Endothelial cell of umbilical vein (primary cell): ENCODE data around the gene ZNF143. TPM values are rescaled to one million over a fixed set of nuclear protein-coding genes. Genes with fewer than 3 reads are reported as not detected.

ENCODE experiments used
- BruUV-seq: library from RNA; stranded (reverse); fragments of 400-500 nt; replicated peaks from 2 replicates; lab custom pipeline; 2021; lab: Mats Ljungman, UMichigan
- CTCF ChIA-PET: fragments of 300-600, 350-600 bp; sonication (Branson Sonifier 250); formaldehyde crosslinking; loops from one replicate; lab custom pipeline; 2021; ENCODE audit warnings: antibody characterized with exemption, inconsistent platforms; lab: Charles Lee
- POLR2A ChIA-PET: fragments of 300-600, 350-600 bp; sonication (Branson Sonifier 250); formaldehyde crosslinking; loops from one replicate; lab custom pipeline; 2021; ENCODE audit warnings: antibody characterized with exemption, inconsistent platforms; lab: Charles Lee
- DNase-seq: peaks from one replicate; pipeline ENCODE4 v3.0.0-alpha.2; 2011; ENCODE audit warnings: low read depth, low spot score
- FAIRE-seq: peaks from 2 replicates; lab custom pipeline; 2011; peaks lifted over from hg19 to GRCh38; lab: Jason Lieb, UNC
- H2AFZ ChIP-seq: 2 replicates; pipeline ENCODE4 v1.6.0; 2012; ENCODE audit warnings: low read depth, low read length, control low read depth, inconsistent platforms
- H3K27ac ChIP-seq: 2 replicates; pipeline ENCODE4 v1.5.1; 2011; ENCODE audit warnings: low read depth, mild to moderate bottlenecking, control low read depth, low read length, moderate library complexity; ENCODE audit not compliant: insufficient read depth
- H3K27me3 ChIP-seq, 2 experiments: 2 replicates each; pipeline versions ENCODE4 v1.6.0 to v1.6.1; 2011; ENCODE audit warnings: low read length in 2 of 2, mixed read lengths in 1 of 2; ENCODE audit not compliant: control insufficient read depth in 2 of 2, insufficient read depth in 2 of 2
- H3K36me3 ChIP-seq, 2 experiments: 2 replicates in 1 of 2; 3 replicates in 1 of 2; pipeline ENCODE4 v1.5.1; 2011; ENCODE audit warnings: low read length in 2 of 2, mild to moderate bottlenecking in 1 of 2, moderate library complexity in 1 of 2; ENCODE audit not compliant: control insufficient read depth in 2 of 2, insufficient read depth in 2 of 2; ENCODE audit errors: extremely low read depth in 1 of 2
- H3K4me1 ChIP-seq: 3 replicates; pipeline ENCODE4 v1.5.1; 2011; ENCODE audit warnings: mild to moderate bottlenecking, low read length; ENCODE audit not compliant: control insufficient read depth, insufficient read depth; ENCODE audit errors: extremely low read depth
- H3K4me2 ChIP-seq: 2 replicates; pipeline ENCODE4 v1.6.1; 2011; ENCODE audit warnings: low read length, control low read depth, mixed read lengths; ENCODE audit not compliant: insufficient read depth
- H3K4me3 ChIP-seq, 3 experiments: fragments of 200-600 bp in 1 of 3; sonication (generic), shearing (Covaris generic) in 1 of 3; replicated peaks in 1 of 3; 2 replicates each; pipeline ENCODE4 v1.5.1; 2011 to 2016; ENCODE audit warnings: control low read depth in 3 of 3, low read length in 3 of 3, mild to moderate bottlenecking in 2 of 3, inconsistent platforms in 1 of 3, low read depth in 1 of 3, moderate library complexity in 1 of 3; ENCODE audit not compliant: insufficient read depth in 1 of 3
- H3K79me2 ChIP-seq: 2 replicates; pipeline ENCODE4 v1.6.0; 2012; ENCODE audit warnings: low read length, inconsistent platforms; ENCODE audit not compliant: control insufficient read depth, insufficient read depth
- H3K9ac ChIP-seq: replicated peaks from 2 replicates; pipeline ENCODE3; 2011; ENCODE audit warnings: low read length, control low read depth; ENCODE audit not compliant: insufficient read depth; ENCODE audit errors: extremely low read depth
- H3K9me1 ChIP-seq: replicated peaks from 3 replicates; pipeline ENCODE4 v1.6.0; 2011; ENCODE audit warnings: mild to moderate bottlenecking, low read length; ENCODE audit not compliant: control insufficient read depth, insufficient read depth; ENCODE audit errors: extremely low read depth
- H3K9me3 ChIP-seq: replicated peaks from 2 replicates; pipeline ENCODE4 v1.5.1; 2012; ENCODE audit warnings: low read length, inconsistent platforms; ENCODE audit not compliant: control insufficient read depth, insufficient read depth
- H4K20me1 ChIP-seq: replicated peaks from 2 replicates; pipeline ENCODE3; 2011; ENCODE audit warnings: mild to moderate bottlenecking, low read length; ENCODE audit not compliant: control insufficient read depth, insufficient read depth; ENCODE audit errors: extremely low read depth
- CTCF ChIP-seq, 2 donors: IDR thresholded peaks; 1 replicate in 1 of 2; 2 replicates in 1 of 2; pipeline ENCODE4 v1.5.1; 2011; ENCODE audit warnings: low read length in 2 of 2, mild to moderate bottlenecking in 2 of 2, moderate library complexity in 2 of 2, control low read depth in 1 of 2, inconsistent platforms in 1 of 2, low read depth in 1 of 2; ENCODE audit not compliant: insufficient read depth in 1 of 2; ENCODE audit errors: extremely low read depth in 1 of 2
- EZH2 ChIP-seq: IDR thresholded peaks from 2 replicates; pipeline ENCODE4 v1.6.1; 2012; ENCODE audit warnings: borderline replicate concordance, low read depth, mild to moderate bottlenecking, moderate library complexity, low read length, inconsistent platforms; ENCODE audit not compliant: severe bottlenecking
- FOS ChIP-seq: IDR thresholded peaks from 2 replicates; pipeline ENCODE4 v1.6.1; 2011; ENCODE audit warnings: mild to moderate bottlenecking, low read length, moderate library complexity, borderline replicate concordance; ENCODE audit not compliant: insufficient read depth
- GATA2 ChIP-seq: IDR thresholded peaks from 2 replicates; pipeline ENCODE4 v1.7.0; 2011; ENCODE audit warnings: low read depth, mild to moderate bottlenecking, moderate library complexity, mixed read lengths, low read length; ENCODE audit not compliant: insufficient read length, insufficient read depth
- JUN ChIP-seq: IDR thresholded peaks from 2 replicates; pipeline ENCODE4 v1.6.1; 2011; ENCODE audit warnings: borderline replicate concordance, low read depth; ENCODE audit not compliant: insufficient read length, insufficient read depth
- MAX ChIP-seq: IDR thresholded peaks from 2 replicates; pipeline ENCODE4 v1.6.1; 2011; ENCODE audit not compliant: insufficient read depth, insufficient read length
- MYC ChIP-seq: IDR thresholded peaks from one replicate; pipeline ENCODE4 v1.6.1; 2011; ENCODE audit warnings: mild to moderate bottlenecking, low read depth, low read length
- POLR2A ChIP-seq: IDR thresholded peaks from 2 replicates; pipeline ENCODE4 v1.6.1; 2012; ENCODE audit warnings: low read depth, mild to moderate bottlenecking, control low read depth, low read length
- POLR2AphosphoS5 ChIP-seq: IDR thresholded peaks from 2 replicates; pipeline ENCODE4 v1.6.1; 2012; ENCODE audit warnings: low read depth, mild to moderate bottlenecking, control low read depth, low read length, moderate library complexity; ENCODE audit not compliant: insufficient read depth
- dilution Hi-C: fragments of 300-500 bp; cut with MboI; formaldehyde crosslinking; loops from one replicate; pipeline ENCODE4 v1.15.0; 2019; ENCODE audit warnings: low sequenced_read_pairs; ENCODE audit not compliant: extremely low pct_ligation_motif_present
- intact Hi-C: fragments of 100-400 bp; cut with micrococcal nuclease; formaldehyde crosslinking; loops from one replicate; pipeline ENCODE4 v1.10.0; 2022
- polyA plus RNA-seq, 4 experiments: library from polyadenylated mRNA; depleted of rRNA in 3 of 4; stranded (reverse) in 3 of 4; unstranded in 1 of 4; fragments of >200 nt; gene quantifications; 2 replicates each; pipeline versions ENCODE4 v1.2.1 to v1.2.3, GENCODE V29; 2011 to 2012; ENCODE audit warnings: missing spikeins in 1 of 4
- total RNA-seq: library from RNA; stranded (reverse); gene quantifications from 2 replicates; pipeline ENCODE4 v1.2.3, GENCODE V29; 2021

Gene ZNF143
- total and polyA plus RNA-seq, 2 donors (not counting 3 experiments of a cell fraction or from before 2014, with no cell fraction given) = 19.0 to 29.8 TPM

GRCh38 chr11:9528573-9529333, 67.9 kb downstream of the ZNF143 start:
- H3K4me2 ChIP-seq = no peak overlapping the region
- H3K4me3 ChIP-seq = no peak overlapping the region
- intact Hi-C loops (loop anchor here (5.0 to 10.0 kb wide), 2 partner anchors 229 to 796 kb away; no protein-coding TSS in a partner anchor), dilution Hi-C loops (no loop called here)
- DNase-seq (no peak), FAIRE-seq (peak; percentile 55)
- peaks cover 27% of the 10 kb centered on the region for H3K4me1 ChIP-seq
- H3K9me3 ChIP-seq = no peaks in the 10 kb centered on the region
- no TSS peak for BruUV-seq
- no peaks in the 10 kb centered on the region for H3K79me2 ChIP-seq
- no peak overlapping the region for H2AFZ ChIP-seq
- no peak overlapping the region for H3K9ac ChIP-seq
- H3K9me1 ChIP-seq = no peaks in the 10 kb centered on the region
- ChIA-PET POLR2A (interaction anchor here (1.4 kb wide), 1 partner anchor 23 kb away, joined by 4 read pairs; no protein-coding TSS in a partner anchor), CTCF (interaction anchor here (1.1 to 1.2 kb wide), 2 partner anchors 21 to 22 kb away, joined by 3 read pairs; no protein-coding TSS in a partner anchor)
- H4K20me1 ChIP-seq = no peaks in the 10 kb centered on the region
- no peaks in the 10 kb centered on the region for H3K27me3 ChIP-seq
- TF ChIP-seq POLR2AphosphoS5 (no peak), JUN (no peak), CTCF (IDR thresholded peaks at IDR 0.05; ENCODE audit: extremely low read depth in 1 of 2, insufficient read depth in 1 of 2, low read depth in 1 of 2, low read length in 2 of 2) (no peak), EZH2 (no peak), FOS (no peak), GATA2 (no peak), MAX (no peak), POLR2A (no peak), MYC (no peak)
- H3K27ac ChIP-seq = no peak overlapping the region
- H3K36me3 ChIP-seq = no peaks in the 10 kb centered on the region
